ENCODE measurements around the gene PKP4. TPM values are rescaled to one million over a fixed set of nuclear protein-coding genes. Genes with fewer than 3 reads are reported as not detected.

Gene PKP4
- total RNA-seq, 1 experiment from 2014 or later = 55.2 TPM

GRCh38 chr2:158693476-158693875, 236.7 kb downstream of the PKP4 start:
- Histone ChIP-seq H3K36me3 (ENCODE audit: control insufficient read depth in 1 of 2, insufficient read depth in 2 of 2, low read length in 2 of 2) (no peaks in the 10 kb centered on the region), H3K9me2 (ENCODE audit: insufficient read depth) (no peaks in the 10 kb centered on the region), H3K9ac (ENCODE audit: low read length) (no peak overlapping the region), H3K27me3 (ENCODE audit: insufficient read depth, low read length) (no peaks in the 10 kb centered on the region), H3K9me3 (ENCODE audit: control insufficient read depth in 1 of 2, insufficient read depth in 1 of 2, low read depth in 1 of 2, low read length in 2 of 2) (no peaks in the 10 kb centered on the region), H3K27ac (ENCODE audit: low read depth, low read length) (no peak overlapping the region), H3K4me1 (ENCODE audit: control insufficient read depth in 1 of 2, insufficient read depth in 2 of 2, low read length in 2 of 2) (no peaks in the 10 kb centered on the region), H3K4me2 (ENCODE audit: low read length) (no peak overlapping the region), H3K4me3 (replicated peaks in 1 of 2; ENCODE audit: low read depth in 1 of 2, low read length in 2 of 2) (no peak overlapping the region), H2AFZ (ENCODE audit: low read depth, low read length, poor library complexity, severe bottlenecking) (no peak overlapping the region), H3K79me2 (ENCODE audit: insufficient read depth, low read length) (no peaks in the 10 kb centered on the region), H4K20me1 (ENCODE audit: insufficient read depth) (no peaks in the 10 kb centered on the region)
- POLR2A ChIA-PET = no interaction called here
- BruUV-seq (replicated peaks) = no TSS peak
- CTCF ChIA-PET = no interaction called here
- intact Hi-C loops (cut with micrococcal nuclease) = no loop called here
- TF ChIP-seq SRF (IDR thresholded peaks at IDR 0.05; ENCODE audit: low read depth) (no peak), CBX3 (IDR thresholded peaks at IDR 0.05; ENCODE audit: low read depth) (no peak), EZH2phosphoT487 (IDR thresholded peaks at IDR 0.05; ENCODE audit: borderline replicate concordance) (no peak), CEBPB (IDR thresholded peaks at IDR 0.05; ENCODE audit: low read depth) (no peak), POLR2A (IDR thresholded peaks at IDR 0.05; ENCODE audit: borderline replicate concordance, extremely low read depth, insufficient read depth, insufficient read length) (no peak), EZH2 (IDR thresholded peaks at IDR 0.05) (no peak), EGR1 (IDR thresholded peaks at IDR 0.05; ENCODE audit: low read depth) (no peak)
- RAD21 ChIA-PET (ENCODE audit: low non-redundant PET in 1 of 2, low total read pairs in 2 of 2, uncharacterized antibody in 2 of 2, unreplicated experiment in 2 of 2) = no interaction called here
- DNase-seq (ENCODE audit: low read depth, low spot score) = no peak
- no peak for ATAC-seq

- POLR2A ChIA-PET = no interaction called here
- TF ChIP-seq CBX3 (IDR thresholded peaks at IDR 0.05; ENCODE audit: low read depth) (no peak), ZNF274 (IDR thresholded peaks at IDR 0.05; ENCODE audit: low read depth, low read length) (no peak), ZFX (IDR thresholded peaks at IDR 0.05) (no peak), ELF1 (IDR thresholded peaks at IDR 0.05; ENCODE audit: borderline replicate concordance, low read depth) (no peak), SIN3A (IDR thresholded peaks at IDR 0.05; ENCODE audit: low read depth) (no peak), JUND (IDR thresholded peaks at IDR 0.05) (no peak), SRF (IDR thresholded peaks at IDR 0.05; ENCODE audit: low read depth) (no peak), REST (IDR thresholded peaks at IDR 0.05; ENCODE audit: low read depth) (no peak), TCF7L2 (IDR thresholded peaks at IDR 0.05; ENCODE audit: borderline replicate concordance, extremely low read depth, insufficient read depth, insufficient read length) (no peak), POLR2A (IDR thresholded peaks at IDR 0.05; ENCODE audit: borderline replicate concordance, extremely low read depth, insufficient read depth, insufficient read length) (no peak), ZBTB33 (IDR thresholded peaks at IDR 0.05; ENCODE audit: extremely low read depth, insufficient replicate concordance, low read length) (no peak), POLR2AphosphoS5 (IDR thresholded peaks at IDR 0.05; ENCODE audit: low read depth, low read length) (no peak)
Measured at GRCh38 chr2:158695305-158695704, 238.6 kb downstream of the PKP4 start.

More at GRCh38 chr2:158695305-158695704, 238.6 kb downstream of the PKP4 start:
- RAD21 ChIA-PET (ENCODE audit: low non-redundant PET in 1 of 2, low total read pairs in 2 of 2, uncharacterized antibody in 2 of 2, unreplicated experiment in 2 of 2) = no interaction called here
- Histone ChIP-seq H3K79me2 (ENCODE audit: insufficient read depth, low read length) (no peaks in the 10 kb centered on the region), H3K27me3 (ENCODE audit: insufficient read depth, low read length) (no peaks in the 10 kb centered on the region), H3K36me3 (ENCODE audit: control insufficient read depth in 1 of 2, insufficient read depth in 2 of 2, low read length in 2 of 2) (no peaks in the 10 kb centered on the region), H3K4me1 (ENCODE audit: control insufficient read depth in 1 of 2, insufficient read depth in 2 of 2, low read length in 2 of 2) (no peaks in the 10 kb centered on the region), H2AFZ (ENCODE audit: low read depth, low read length, poor library complexity, severe bottlenecking) (no peak overlapping the region), H3K9me2 (ENCODE audit: insufficient read depth) (no peaks in the 10 kb centered on the region), H3K4me2 (ENCODE audit: low read length) (no peak overlapping the region), H3K27ac (ENCODE audit: low read depth, low read length) (no peak overlapping the region), H3K9me3 (ENCODE audit: control insufficient read depth in 1 of 2, insufficient read depth in 1 of 2, low read depth in 1 of 2, low read length in 2 of 2) (no peaks in the 10 kb centered on the region), H3K9ac (ENCODE audit: low read length) (no peak overlapping the region), H3K4me3 (replicated peaks in 1 of 2; ENCODE audit: low read depth in 1 of 2, low read length in 2 of 2) (no peak overlapping the region), H4K20me1 (ENCODE audit: insufficient read depth) (no peaks in the 10 kb centered on the region)
- no peak for DNase-seq (ENCODE audit: low read depth, low spot score)
- ATAC-seq = no peak
- intact Hi-C loops (cut with micrococcal nuclease) = no loop called here
- no TSS peak for BruUV-seq (replicated peaks)
- CTCF ChIA-PET = no interaction called here

All from HCT116 (cell line).